Measurements from ENCODE around the gene PRELID3B. TPM values are rescaled to one million over a fixed set of nuclear protein-coding genes. Genes with fewer than 3 reads are reported as not detected.

PRELID3B gene
- total RNA-seq, 3 donors from 2014 or later (not counting 1 experiment from before 2014, with no cell fraction given), result 49.3 to 51.6 (median 51.4) TPM

DNA sequence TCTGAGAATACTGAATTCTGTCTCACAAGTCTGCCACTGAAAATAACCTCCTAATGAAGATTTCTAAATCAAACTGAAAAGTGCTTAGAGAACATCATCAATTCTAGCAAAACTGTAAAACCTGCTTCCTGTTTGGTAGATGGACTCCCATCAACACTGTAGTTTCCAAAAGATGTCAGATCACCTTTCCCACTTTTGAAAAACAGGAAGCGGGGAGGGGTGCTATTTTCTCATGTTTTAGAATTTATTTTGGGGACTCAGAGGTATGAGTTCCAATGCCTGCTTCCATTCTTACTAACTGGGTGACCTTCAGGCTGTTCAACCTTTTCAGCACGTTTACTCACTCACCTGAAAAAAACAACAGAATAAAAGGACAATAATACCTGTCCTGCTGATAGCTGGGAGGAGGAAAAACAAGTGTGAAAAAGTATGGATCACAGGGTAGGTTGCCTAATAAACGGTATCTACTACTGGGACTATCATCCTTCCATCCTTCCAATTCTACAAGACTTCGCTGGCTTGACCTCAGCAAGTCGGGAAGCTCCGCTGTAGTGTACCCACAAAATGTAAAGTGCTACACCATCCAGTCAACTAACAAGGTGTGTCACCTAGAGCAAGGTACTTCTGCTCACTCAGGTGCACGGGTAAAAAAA, 11.5 kb downstream of the PRELID3B start:
- peak overlapping the region; percentile 85 for H3K27ac ChIP-seq (ENCODE audit: low read length)
- peaks cover 21% of the 10 kb centered on the region for H3K4me1 ChIP-seq (ENCODE audit: control insufficient read depth, insufficient read depth, low read length)

GRCh38 chr20:59028812-59029211, 13.8 kb downstream of the PRELID3B start:
- peaks cover 28% of the 10 kb centered on the region for H3K36me3 Mint-ChIP-seq
- DNase-seq (no peak), ATAC-seq (no peak)
- Histone ChIP-seq H3K27me3 (ENCODE audit: control insufficient read depth, insufficient read depth, low read length) (no peaks in the 10 kb centered on the region), H3K4me1 (ENCODE audit: control insufficient read depth, insufficient read depth, low read length) (peaks cover 21% of the 10 kb centered on the region), H3K36me3 (ENCODE audit: control insufficient read depth, insufficient read depth, low read length) (peaks cover 61% of the 10 kb centered on the region), H3K9me3 (ENCODE audit: control insufficient read depth, insufficient read depth, low read length) (no peaks in the 10 kb centered on the region), H3K27ac (ENCODE audit: low read length) (no peak overlapping the region), H3K4me3 (ENCODE audit: low read length) (no peak overlapping the region)
- TF ChIP-seq, protein P1, sequence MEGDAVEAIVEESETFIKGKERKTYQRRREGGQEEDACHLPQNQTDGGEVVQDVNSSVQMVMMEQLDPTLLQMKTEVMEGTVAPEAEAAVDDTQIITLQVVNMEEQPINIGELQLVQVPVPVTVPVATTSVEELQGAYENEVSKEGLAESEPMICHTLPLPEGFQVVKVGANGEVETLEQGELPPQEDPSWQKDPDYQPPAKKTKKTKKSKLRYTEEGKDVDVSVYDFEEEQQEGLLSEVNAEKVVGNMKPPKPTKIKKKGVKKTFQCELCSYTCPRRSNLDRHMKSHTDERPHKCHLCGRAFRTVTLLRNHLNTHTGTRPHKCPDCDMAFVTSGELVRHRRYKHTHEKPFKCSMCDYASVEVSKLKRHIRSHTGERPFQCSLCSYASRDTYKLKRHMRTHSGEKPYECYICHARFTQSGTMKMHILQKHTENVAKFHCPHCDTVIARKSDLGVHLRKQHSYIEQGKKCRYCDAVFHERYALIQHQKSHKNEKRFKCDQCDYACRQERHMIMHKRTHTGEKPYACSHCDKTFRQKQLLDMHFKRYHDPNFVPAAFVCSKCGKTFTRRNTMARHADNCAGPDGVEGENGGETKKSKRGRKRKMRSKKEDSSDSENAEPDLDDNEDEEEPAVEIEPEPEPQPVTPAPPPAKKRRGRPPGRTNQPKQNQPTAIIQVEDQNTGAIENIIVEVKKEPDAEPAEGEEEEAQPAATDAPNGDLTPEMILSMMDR (IDR thresholded peaks at IDR 0.05), result no peak
- 72% methylated on average over 2 of the region's 2 CpGs for WGBS (ENCODE audit: insufficient coverage)
- H3K9me3 Mint-ChIP-seq, result no peaks in the 10 kb centered on the region
- peak overlapping the region in 1 of 2 donors; percentile 21 for H3K27ac Mint-ChIP-seq
- no peaks in the 10 kb centered on the region for H3K27me3 Mint-ChIP-seq (ENCODE audit: low read depth in 2 of 2)
- peaks cover 64 to 70% of the 10 kb centered on the region in 2 donors for H3K4me1 Mint-ChIP-seq
- intact Hi-C loops (cut with micrococcal nuclease), result no loop called here
- H3K4me3 Mint-ChIP-seq, result peak overlapping the region; percentile 40

More for the DNA sequence above, 11.5 kb downstream of the PRELID3B start:
- Histone ChIP-seq H3K36me3 (ENCODE audit: control insufficient read depth, insufficient read depth, low read length) (peaks cover 61% of the 10 kb centered on the region), H3K4me3 (ENCODE audit: low read length) (peak overlapping the region; percentile 81), H3K27me3 (ENCODE audit: control insufficient read depth, insufficient read depth, low read length) (no peaks in the 10 kb centered on the region), H3K9me3 (ENCODE audit: control insufficient read depth, insufficient read depth, low read length) (no peaks in the 10 kb centered on the region)
- DNase-seq (no peak), ATAC-seq (no peak)
- peak overlapping the region; percentile 95 for H3K4me3 Mint-ChIP-seq
- H3K27me3 Mint-ChIP-seq (ENCODE audit: low read depth in 2 of 2), result no peaks in the 10 kb centered on the region
- peaks cover 30% of the 10 kb centered on the region for H3K36me3 Mint-ChIP-seq
- 73% methylated on average over 6 of the region's 7 CpGs for WGBS (ENCODE audit: insufficient coverage)
- TF ChIP-seq, protein P1 (IDR thresholded peaks at IDR 0.05), result no peak
- H3K9me3 Mint-ChIP-seq, result no peaks in the 10 kb centered on the region
- peaks cover 55% of the 10 kb centered on the region in 2 donors for H3K4me1 Mint-ChIP-seq
- peak overlapping the region; percentile 91 to 93 for H3K27ac Mint-ChIP-seq
- intact Hi-C loops (cut with micrococcal nuclease), result loop anchor here (1.0 kb wide), 1 partner anchor 49 kb away; no protein-coding TSS in a partner anchor

DNA sequence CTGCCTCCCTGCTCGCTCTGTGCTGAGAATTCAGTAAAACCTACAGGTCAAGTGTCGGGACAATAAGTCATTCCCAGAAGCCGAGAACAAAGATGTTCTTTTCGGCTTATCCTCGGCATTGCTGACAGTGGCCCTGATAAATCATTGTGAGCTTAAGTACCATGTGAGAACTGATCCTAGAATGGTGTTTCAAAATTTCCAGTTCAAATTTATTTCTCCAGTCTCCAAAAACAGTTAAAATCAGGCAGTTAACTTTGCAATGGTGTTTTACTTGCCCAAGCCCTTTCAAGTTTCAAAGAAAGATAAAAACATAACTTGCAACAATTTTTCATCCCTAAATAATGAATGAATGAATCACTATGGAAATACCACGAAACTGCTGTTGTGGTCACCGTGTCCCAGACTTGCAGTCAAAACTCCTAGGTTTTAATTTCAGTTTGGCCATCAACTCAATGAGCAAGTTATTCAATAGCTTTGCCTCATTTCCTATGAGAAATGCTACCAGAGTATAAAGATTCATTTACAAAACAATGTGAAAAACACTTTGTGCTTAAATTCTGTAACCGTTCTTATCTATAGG, 14.8 kb downstream of the PRELID3B start:
- 95% methylated on average over 8 of the region's 8 CpGs for WGBS (ENCODE audit: insufficient coverage)
- TF ChIP-seq, protein P1 (IDR thresholded peaks at IDR 0.05), result no peak
- Histone ChIP-seq H3K36me3 (ENCODE audit: control insufficient read depth, insufficient read depth, low read length) (peaks cover 69% of the 10 kb centered on the region), H3K4me1 (ENCODE audit: control insufficient read depth, insufficient read depth, low read length) (peaks cover 20% of the 10 kb centered on the region), H3K27me3 (ENCODE audit: control insufficient read depth, insufficient read depth, low read length) (no peaks in the 10 kb centered on the region), H3K27ac (ENCODE audit: low read length) (no peak overlapping the region), H3K4me3 (ENCODE audit: low read length) (no peak overlapping the region), H3K9me3 (ENCODE audit: control insufficient read depth, insufficient read depth, low read length) (no peaks in the 10 kb centered on the region)
- H3K27me3 Mint-ChIP-seq (ENCODE audit: low read depth in 2 of 2), result no peaks in the 10 kb centered on the region
- H3K4me1 Mint-ChIP-seq, result peaks cover 63 to 72% of the 10 kb centered on the region in 2 donors
- no peak overlapping the region for H3K4me3 Mint-ChIP-seq
- peaks cover 28% of the 10 kb centered on the region for H3K36me3 Mint-ChIP-seq
- DNase-seq (no peak), ATAC-seq (no peak)
- no peaks in the 10 kb centered on the region for H3K9me3 Mint-ChIP-seq
- intact Hi-C loops (cut with micrococcal nuclease), result no loop called here
- peak overlapping the region in 1 of 2 donors; percentile 8 for H3K27ac Mint-ChIP-seq

Data from natural killer cell (primary cell).